Progenitor cell of endocrine pancreas (in vitro differentiated cells): ENCODE data around the gene DPP10. TPM values are rescaled to one million over a fixed set of nuclear protein-coding genes. Genes with fewer than 3 reads are reported as not detected.

Source experiments
- DNase-seq: peaks from one replicate; pipeline ENCODE4 v3.0.0; 2021; ENCODE audit warnings: low spot score; ENCODE audit not compliant: unreplicated experiment
- H3K27ac Mint-ChIP-seq: 2 replicates; pipeline ENCODE4 v1.8.0; 2021; ENCODE audit warnings: mild to moderate bottlenecking, moderate library complexity, mixed read lengths
- H3K27me3 Mint-ChIP-seq: 2 replicates; pipeline ENCODE4 v1.8.0; 2021; ENCODE audit warnings: mixed read lengths
- H3K36me3 Mint-ChIP-seq: 2 replicates; pipeline ENCODE4 v1.8.0; 2022; ENCODE audit warnings: mixed read lengths; ENCODE audit not compliant: insufficient read depth
- H3K4me1 Mint-ChIP-seq: 2 replicates; pipeline ENCODE4 v1.8.0; 2021; ENCODE audit warnings: low read depth, mixed read lengths
- H3K4me3 Mint-ChIP-seq: 2 replicates; pipeline ENCODE4 v1.8.0; 2021; ENCODE audit warnings: low read depth, mild to moderate bottlenecking, moderate library complexity, mixed read lengths
- H3K9me3 Mint-ChIP-seq: 2 replicates; pipeline ENCODE4 v1.8.0; 2021; ENCODE audit warnings: low read depth, mixed read lengths
- CTCF ChIP-seq: fragments of 200-600 bp; sonication (generic); IDR thresholded peaks from one replicate; pipeline ENCODE4 v1.5.0; 2021; ENCODE audit warnings: antibody characterized with exemption, mild to moderate bottlenecking; ENCODE audit not compliant: unreplicated experiment
- total RNA-seq: library from RNA; stranded (reverse); gene quantifications from 2 replicates; pipeline ENCODE4 v1.2.1, GENCODE V29; 2021

Gene DPP10
- total RNA-seq, 1 donor from 2014 or later = 44.6 TPM

- H3K27ac Mint-ChIP-seq = no peak overlapping the region
- H3K36me3 Mint-ChIP-seq = no peaks in the 10 kb centered on the region
- H3K27me3 Mint-ChIP-seq = no peaks in the 10 kb centered on the region
- DNase-seq = no peak
- TF ChIP-seq CTCF = no peak
- H3K9me3 Mint-ChIP-seq = no peaks in the 10 kb centered on the region
- H3K4me1 Mint-ChIP-seq = peaks cover 1% of the 10 kb centered on the region
- H3K4me3 Mint-ChIP-seq = no peak overlapping the region
Measured at GRCh38 chr2:115771516-115771915, 1329.1 kb downstream of the DPP10 start.

GRCh38 chr2:115774361-115774760 lies 1331.9 kb downstream of the DPP10 start:
- H3K4me1 Mint-ChIP-seq = peaks cover 7% of the 10 kb centered on the region
- no peaks in the 10 kb centered on the region for H3K36me3 Mint-ChIP-seq
- DNase-seq = no peak
- H3K9me3 Mint-ChIP-seq = no peaks in the 10 kb centered on the region
- no peaks in the 10 kb centered on the region for H3K27me3 Mint-ChIP-seq
- no peak overlapping the region for H3K27ac Mint-ChIP-seq
- TF ChIP-seq CTCF = no peak
- H3K4me3 Mint-ChIP-seq = no peak overlapping the region

GRCh38 chr2:115779085-115779632 lies 1336.7 kb downstream of the DPP10 start:
- no peak overlapping the region for H3K27ac Mint-ChIP-seq
- no peak for DNase-seq
- TF ChIP-seq CTCF = no peak

GRCh38 chr2:115782286-115782685 lies 1339.8 kb downstream of the DPP10 start:
- peaks cover 9% of the 10 kb centered on the region for H3K9me3 Mint-ChIP-seq
- H3K27me3 Mint-ChIP-seq = no peaks in the 10 kb centered on the region
- no peak overlapping the region for H3K4me3 Mint-ChIP-seq
- peaks cover under 1% of the 10 kb centered on the region for H3K4me1 Mint-ChIP-seq
- TF ChIP-seq CTCF = no peak
- no peak overlapping the region for H3K27ac Mint-ChIP-seq
- DNase-seq = no peak
- H3K36me3 Mint-ChIP-seq = peaks cover 14% of the 10 kb centered on the region

More at GRCh38 chr2:115779085-115779632, 1336.7 kb downstream of the DPP10 start:
- H3K36me3 Mint-ChIP-seq = peaks cover 2% of the 10 kb centered on the region
- H3K4me1 Mint-ChIP-seq = peaks cover 5% of the 10 kb centered on the region
- H3K27me3 Mint-ChIP-seq = no peaks in the 10 kb centered on the region
- H3K4me3 Mint-ChIP-seq = no peak overlapping the region
- no peaks in the 10 kb centered on the region for H3K9me3 Mint-ChIP-seq

- Mint-ChIP-seq H3K9me3 (peaks cover under 1% of the 10 kb centered on the region), H3K36me3 (no peaks in the 10 kb centered on the region), H3K4me1 (peaks cover 10% of the 10 kb centered on the region), H3K4me3 (no peak overlapping the region), H3K27ac (no peak overlapping the region), H3K27me3 (no peaks in the 10 kb centered on the region)
- no peak for DNase-seq
- no peak for TF ChIP-seq CTCF
Measured at GRCh38 chr2:115796078-115796477, 1353.6 kb downstream of the DPP10 start.
